PC-3 (cell line): Measurements from ENCODE around the gene HDGFL3. TPM values are rescaled to one million over a fixed set of nuclear protein-coding genes. Genes with fewer than 3 reads are reported as not detected.

ENCODE experiments used
- ATAC-seq: fragments of 200-7000 bp; cut with Tn5 transposase; 2 replicates; pipeline ENCODE4 v1.9.1; 2020; ENCODE audit warnings: mild to moderate bottlenecking, moderate library complexity
- BruUV-seq: library from RNA; stranded (reverse); fragments of 400-500 nt; replicated peaks from 2 replicates; lab custom pipeline; 2021; lab: Mats Ljungman, UMichigan
- CTCF ChIA-PET: fragments of 300-600 bp; sonication (Branson Sonifier 250); formaldehyde crosslinking; loops from one replicate; lab custom pipeline; 2022; ENCODE audit warnings: antibody characterized with exemption; lab: Charles Lee
- POLR2A ChIA-PET: fragments of 300-600 bp; sonication (Branson Sonifier 250); formaldehyde crosslinking; loops from one replicate; lab custom pipeline; 2022; ENCODE audit warnings: antibody characterized with exemption; ENCODE audit not compliant: unreplicated experiment; lab: Charles Lee
- DNase-seq: peaks from one replicate; pipeline ENCODE4 v3.0.0-alpha.2; 2015
- H2AFZ ChIP-seq: fragments of 300-600 bp; sonication (generic); 2 replicates; pipeline ENCODE4 v1.6.0; 2016; ENCODE audit warnings: antibody characterized with exemption, low read length
- H3F3A ChIP-seq: fragments of 300-600 bp; sonication (generic); one replicate; pipeline ENCODE4 v1.6.0; 2017; ENCODE audit warnings: antibody characterized with exemption, low read length, control low read depth, mild to moderate bottlenecking; ENCODE audit not compliant: unreplicated experiment
- H3K27ac ChIP-seq: fragments of 300-600 bp; sonication (generic); 2 replicates; pipeline ENCODE4 v1.5.1; 2016; ENCODE audit warnings: mild to moderate bottlenecking, low read length
- H3K27me3 ChIP-seq: fragments of 300-600 bp; sonication (generic); 2 replicates; pipeline ENCODE4 v1.6.1; 2016; ENCODE audit warnings: low read length, mixed read lengths
- H3K36me3 ChIP-seq: fragments of 300-600 bp; sonication (generic); 2 replicates; pipeline ENCODE4 v1.6.1; 2016; ENCODE audit warnings: low read depth, mixed run types, low read length, mixed read lengths
- H3K4me1 ChIP-seq: fragments of 300-600 bp; sonication (generic); 2 replicates; pipeline ENCODE4 v1.5.1; 2016; ENCODE audit warnings: low read length; ENCODE audit not compliant: insufficient read depth
- H3K4me2 ChIP-seq: fragments of 300-600 bp; sonication (generic); 2 replicates; pipeline ENCODE4 v1.6.0; 2016; ENCODE audit warnings: low read length
- H3K4me3 ChIP-seq: fragments of 300-600 bp; sonication (generic); 2 replicates; pipeline ENCODE4 v1.5.1; 2016; ENCODE audit warnings: mild to moderate bottlenecking, low read length, mixed read lengths
- H3K79me2 ChIP-seq: fragments of 300-600 bp; sonication (generic); 2 replicates; pipeline ENCODE4 v1.6.1; 2017; ENCODE audit warnings: low read length, mixed read lengths
- H3K9ac ChIP-seq: fragments of 300-600 bp; sonication (generic); 2 replicates; pipeline ENCODE4 v1.6.0; 2016; ENCODE audit warnings: mild to moderate bottlenecking, low read length
- H3K9me2 ChIP-seq: fragments of 300-600 bp; sonication (generic); replicated peaks from 2 replicates; pipeline ENCODE4 v1.6.1; 2016; ENCODE audit warnings: mixed run types, low read length, mixed read lengths
- H3K9me3 ChIP-seq: fragments of 300-600 bp; sonication (generic); 2 replicates; pipeline ENCODE4 v1.6.1; 2016; ENCODE audit warnings: low read length, mixed read lengths
- H4K20me1 ChIP-seq: fragments of 300-600 bp; sonication (generic); 2 replicates; pipeline ENCODE4 v1.6.1; 2016; ENCODE audit warnings: low read length, mixed read lengths
- EZH2 ChIP-seq: fragments of 300-600 bp; sonication (generic); IDR thresholded peaks from one replicate; pipeline ENCODE4 v1.6.1; 2017; ENCODE audit warnings: antibody characterized with exemption, mild to moderate bottlenecking, low read length; ENCODE audit not compliant: unreplicated experiment
- EZH2phosphoT487 ChIP-seq: fragments of 300-600 bp; sonication (generic); IDR thresholded peaks from 2 replicates; pipeline ENCODE4 v1.6.1; 2018; ENCODE audit warnings: mild to moderate bottlenecking, antibody characterized with exemption, low read length, borderline replicate concordance
- intact Hi-C: fragments of 100-400 bp; cut with micrococcal nuclease; formaldehyde crosslinking; loops from 2 replicates; pipeline ENCODE4 v1.9.0; 2023
- total RNA-seq: library from RNA; depleted of rRNA; stranded (reverse); fragments of >200 nt; gene quantifications from 2 replicates; pipeline ENCODE4 v1.2.3, GENCODE V29; 2014
- TF ChIP-seq, protein P1 (sequence below): fragments of 300-600 bp; sonication (generic); conservative IDR thresholded peaks from 2 replicates; pipeline ENCODE4 v1.5.1; 2017; ENCODE audit warnings: antibody characterized with exemption, low read depth, mild to moderate bottlenecking, low read length

The HDGFL3 gene
- total RNA-seq, 1 experiment from 2014 or later: 38.4 TPM

DNA sequence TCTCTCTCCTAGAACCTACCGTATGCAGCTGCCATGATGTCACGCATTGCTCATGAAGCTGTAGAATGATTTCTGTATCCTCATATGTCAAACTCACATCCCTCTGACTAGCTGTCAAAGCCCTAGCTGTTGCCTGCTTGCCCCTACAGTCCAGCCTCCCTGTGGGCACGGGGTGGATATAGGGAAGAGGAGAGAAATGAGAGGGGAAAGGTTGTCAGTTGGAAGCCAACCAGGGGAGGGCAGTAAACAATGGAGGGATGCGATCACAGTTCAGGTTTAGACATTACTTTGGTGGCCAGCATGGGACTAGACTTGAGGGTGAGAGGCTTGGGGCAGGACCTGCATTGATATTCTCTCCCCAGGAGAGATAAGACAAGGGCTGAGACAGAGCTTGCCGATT, 1.7 kb upstream of the HDGFL3 start:
- DNase-seq (no peak), ATAC-seq (no peak)
- no peaks in the 10 kb centered on the region for H3K36me3 ChIP-seq
- no peak overlapping the region for H3K27ac ChIP-seq
- TF ChIP-seq EZH2phosphoT487 (no peak), EZH2 (no peak)
- TF ChIP-seq, protein P1, sequence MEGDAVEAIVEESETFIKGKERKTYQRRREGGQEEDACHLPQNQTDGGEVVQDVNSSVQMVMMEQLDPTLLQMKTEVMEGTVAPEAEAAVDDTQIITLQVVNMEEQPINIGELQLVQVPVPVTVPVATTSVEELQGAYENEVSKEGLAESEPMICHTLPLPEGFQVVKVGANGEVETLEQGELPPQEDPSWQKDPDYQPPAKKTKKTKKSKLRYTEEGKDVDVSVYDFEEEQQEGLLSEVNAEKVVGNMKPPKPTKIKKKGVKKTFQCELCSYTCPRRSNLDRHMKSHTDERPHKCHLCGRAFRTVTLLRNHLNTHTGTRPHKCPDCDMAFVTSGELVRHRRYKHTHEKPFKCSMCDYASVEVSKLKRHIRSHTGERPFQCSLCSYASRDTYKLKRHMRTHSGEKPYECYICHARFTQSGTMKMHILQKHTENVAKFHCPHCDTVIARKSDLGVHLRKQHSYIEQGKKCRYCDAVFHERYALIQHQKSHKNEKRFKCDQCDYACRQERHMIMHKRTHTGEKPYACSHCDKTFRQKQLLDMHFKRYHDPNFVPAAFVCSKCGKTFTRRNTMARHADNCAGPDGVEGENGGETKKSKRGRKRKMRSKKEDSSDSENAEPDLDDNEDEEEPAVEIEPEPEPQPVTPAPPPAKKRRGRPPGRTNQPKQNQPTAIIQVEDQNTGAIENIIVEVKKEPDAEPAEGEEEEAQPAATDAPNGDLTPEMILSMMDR: no peak
- H2AFZ ChIP-seq: no peak overlapping the region
- ChIA-PET POLR2A (no interaction called here), CTCF (no interaction called here)
- H3K4me1 ChIP-seq: peaks cover 29% of the 10 kb centered on the region
- intact Hi-C loops: loop anchor here (2.0 to 5.0 kb wide), 3 partner anchors 57 to 199 kb away; partner anchors contain the start of genes BTBD1 and C15orf40
- no peaks in the 10 kb centered on the region for H3K9me2 ChIP-seq
- H3K9ac ChIP-seq: no peak overlapping the region
- H3K9me3 ChIP-seq: no peaks in the 10 kb centered on the region
- no peak overlapping the region for H3K4me3 ChIP-seq
- H3F3A ChIP-seq: peaks cover 4% of the 10 kb centered on the region
- H4K20me1 ChIP-seq: no peaks in the 10 kb centered on the region
- no TSS peak for BruUV-seq
- no peaks in the 10 kb centered on the region for H3K27me3 ChIP-seq
- peaks cover 30% of the 10 kb centered on the region for H3K79me2 ChIP-seq
- no peak overlapping the region for H3K4me2 ChIP-seq

DNA sequence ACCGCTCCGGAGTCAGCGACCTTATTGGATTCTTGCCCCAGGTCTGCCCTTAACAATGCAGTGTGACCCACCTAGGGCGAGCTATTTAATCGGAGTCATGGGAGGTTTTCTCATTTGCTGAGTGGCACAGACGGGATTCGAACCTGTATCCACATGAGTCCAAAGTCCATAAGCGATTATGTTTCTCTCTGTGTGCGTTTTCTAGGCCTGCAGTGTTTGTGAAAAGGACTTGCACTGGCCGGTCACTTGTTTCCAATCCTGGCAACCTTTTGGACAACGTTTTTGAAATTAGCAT, 691 bp upstream of the HDGFL3 start:
- peak overlapping the region; percentile 83 for H3K4me3 ChIP-seq
- peak overlapping the region; percentile 90 for H3K4me2 ChIP-seq
- H3K27ac ChIP-seq: no peak overlapping the region
- no peaks in the 10 kb centered on the region for H3K36me3 ChIP-seq
- ATAC-seq (no peak), DNase-seq (peak; percentile 18)
- TF ChIP-seq, protein P1: no peak; the same call in 1 of the 2 replicates
- TF ChIP-seq EZH2: no peak
- TF ChIP-seq EZH2phosphoT487: no peak
- BruUV-seq: no TSS peak
- H2AFZ ChIP-seq: peak overlapping the region; percentile 98
- peak overlapping the region; percentile 50 for H3K9ac ChIP-seq
- peaks cover 4% of the 10 kb centered on the region for H3F3A ChIP-seq
- H3K79me2 ChIP-seq: peaks cover 39% of the 10 kb centered on the region
- CTCF ChIA-PET: no interaction called here
- intact Hi-C loops: loop anchor here (2.0 to 5.0 kb wide), 3 partner anchors 56 to 198 kb away; partner anchors contain the start of genes BTBD1 and C15orf40
- H3K27me3 ChIP-seq: no peaks in the 10 kb centered on the region
- no peaks in the 10 kb centered on the region for H4K20me1 ChIP-seq
- H3K9me3 ChIP-seq: no peaks in the 10 kb centered on the region
- peaks cover 29% of the 10 kb centered on the region for H3K4me1 ChIP-seq
- POLR2A ChIA-PET: interaction anchor here (0.6 kb wide), 1 partner anchor 40 kb away, joined by 4 read pairs; no protein-coding TSS in a partner anchor
- no peaks in the 10 kb centered on the region for H3K9me2 ChIP-seq

DNA sequence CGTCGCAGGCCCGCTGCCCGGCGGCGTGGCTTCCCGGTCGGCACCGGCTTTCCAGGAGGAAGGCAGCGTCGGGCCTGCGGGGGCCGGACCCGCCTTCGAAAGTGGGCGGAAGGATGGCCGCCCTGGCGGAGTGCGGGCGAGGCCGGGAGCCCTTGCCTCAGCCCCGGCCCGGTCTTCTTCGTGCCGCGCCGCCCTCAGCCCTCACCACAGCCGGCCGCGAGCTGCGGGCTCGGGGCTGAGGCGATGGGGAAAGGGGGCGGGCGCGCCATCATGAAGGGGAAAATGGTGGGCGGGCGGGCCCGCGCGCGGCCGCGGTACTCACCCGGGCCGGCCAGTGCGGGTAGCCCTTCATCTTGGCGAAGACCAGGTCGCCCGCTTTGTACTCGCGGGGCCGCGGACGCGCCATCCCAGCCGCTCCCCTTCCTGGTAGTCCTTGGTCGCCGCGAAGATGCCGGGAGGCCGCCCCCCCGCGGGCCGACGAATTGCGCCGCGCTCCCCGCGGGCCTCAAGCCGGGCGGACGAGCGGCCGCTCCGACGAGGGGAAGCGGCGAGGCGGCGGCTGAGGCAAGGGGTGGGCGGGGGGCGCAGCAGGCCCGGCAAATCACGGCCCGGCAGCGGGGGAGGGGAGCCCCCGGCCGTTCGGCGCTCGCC, 489 bp downstream of the HDGFL3 start:
- no TSS peak for BruUV-seq
- TF ChIP-seq EZH2 (no peak), EZH2phosphoT487 (no peak)
- TF ChIP-seq, protein P1: no peak
- ATAC-seq (peak; percentile 27), DNase-seq (peak; percentile 25)
- Histone ChIP-seq H3K27ac (no peak overlapping the region), H3K9me3 (no peaks in the 10 kb centered on the region), H3K4me2 (peak overlapping the region; percentile 89), H3K79me2 (peaks cover 51% of the 10 kb centered on the region), H3K9ac (peak overlapping the region; percentile 78), H3K4me1 (peaks cover 31% of the 10 kb centered on the region), H4K20me1 (no peaks in the 10 kb centered on the region), H3F3A (peaks cover 4% of the 10 kb centered on the region), H3K36me3 (no peaks in the 10 kb centered on the region), H3K9me2 (no peaks in the 10 kb centered on the region), H2AFZ (peak overlapping the region; percentile 82), H3K4me3 (peak overlapping the region; percentile 83), H3K27me3 (no peaks in the 10 kb centered on the region)
- intact Hi-C loops: loop anchor here (5.0 kb wide), 2 partner anchors 55 to 140 kb away; partner anchors contain the start of gene BTBD1
- ChIA-PET CTCF (no interaction called here), POLR2A (no interaction called here)
